ENCODE results near the gene TMEM94. TPM values are rescaled to one million over a fixed set of nuclear protein-coding genes. Genes with fewer than 3 reads are reported as not detected.

TMEM94 gene
- total RNA-seq, 1 experiment from 2014 or later, result 67.0 TPM

GRCh38 chr17:75505152-75505409 is 48.6 kb downstream of the TMEM94 start:
- TF ChIP-seq EZH2 (IDR thresholded peaks at IDR 0.05; ENCODE audit: borderline replicate concordance, low read depth, low read length, poor library complexity, severe bottlenecking), result no peak
- no peak for TF ChIP-seq CTCF (conservative IDR thresholded peaks at IDR 0.05; ENCODE audit: low read depth, low read length)
- intact Hi-C loops (cut with micrococcal nuclease; ENCODE audit: unreplicated experiment), result no loop called here
- ChIA-PET POLR2A (ENCODE audit: low non-redundant PET) (no interaction called here), CTCF (no interaction called here)
- Histone ChIP-seq H3K4me3 (ENCODE audit: low read depth, low read length, poor library complexity, severe bottlenecking) (no peak overlapping the region), H3K36me3 (ENCODE audit: insufficient read depth, low read length, poor library complexity, severe bottlenecking) (peaks cover 13% of the 10 kb centered on the region), H3K4me1 (ENCODE audit: insufficient read depth, low read length, poor library complexity, severe bottlenecking) (no peaks in the 10 kb centered on the region), H3K9me3 (ENCODE audit: low read depth, low read length, poor library complexity, severe bottlenecking) (no peaks in the 10 kb centered on the region), H3K27me3 (replicated peaks; ENCODE audit: insufficient read depth, low read depth, low read length, poor library complexity) (no peaks in the 10 kb centered on the region), H3K27ac (ENCODE audit: low read depth, low read length, poor library complexity, severe bottlenecking) (no peak overlapping the region)
- no peak for DNase-seq (ENCODE audit: low spot score)
- no TSS peak for BruUV-seq (replicated peaks)

GRCh38 chr17:75505640-75506039 is 49.2 kb downstream of the TMEM94 start:
- intact Hi-C loops (cut with micrococcal nuclease; ENCODE audit: unreplicated experiment), result no loop called here
- no TSS peak for BruUV-seq (replicated peaks)
- CTCF ChIA-PET, result no interaction called here

GRCh38 chr17:75506134-75506533 is 49.7 kb downstream of the TMEM94 start:
- Histone ChIP-seq H3K27me3 (replicated peaks; ENCODE audit: insufficient read depth, low read depth, low read length, poor library complexity) (no peaks in the 10 kb centered on the region), H3K36me3 (ENCODE audit: insufficient read depth, low read length, poor library complexity, severe bottlenecking) (peaks cover 9% of the 10 kb centered on the region), H3K9me3 (ENCODE audit: low read depth, low read length, poor library complexity, severe bottlenecking) (no peaks in the 10 kb centered on the region), H3K27ac (ENCODE audit: low read depth, low read length, poor library complexity, severe bottlenecking) (no peak overlapping the region), H3K4me3 (ENCODE audit: low read depth, low read length, poor library complexity, severe bottlenecking) (no peak overlapping the region), H3K4me1 (ENCODE audit: insufficient read depth, low read length, poor library complexity, severe bottlenecking) (no peaks in the 10 kb centered on the region)
- DNase-seq (ENCODE audit: low spot score), result no peak
- TF ChIP-seq CTCF (conservative IDR thresholded peaks at IDR 0.05; ENCODE audit: low read depth, low read length) (no peak), EZH2 (IDR thresholded peaks at IDR 0.05; ENCODE audit: borderline replicate concordance, low read depth, low read length, poor library complexity, severe bottlenecking) (no peak)
- BruUV-seq (replicated peaks), result no TSS peak
- intact Hi-C loops (cut with micrococcal nuclease; ENCODE audit: unreplicated experiment), result no loop called here
- ChIA-PET CTCF (no interaction called here), POLR2A (ENCODE audit: low non-redundant PET) (no interaction called here)

More at GRCh38 chr17:75505640-75506039, 49.2 kb downstream of the TMEM94 start:
- no peaks in the 10 kb centered on the region for H3K27me3 ChIP-seq (replicated peaks; ENCODE audit: insufficient read depth, low read depth, low read length, poor library complexity)
- TF ChIP-seq EZH2 (IDR thresholded peaks at IDR 0.05; ENCODE audit: borderline replicate concordance, low read depth, low read length, poor library complexity, severe bottlenecking) (no peak), CTCF (conservative IDR thresholded peaks at IDR 0.05; ENCODE audit: low read depth, low read length) (no peak)
- H3K4me1 ChIP-seq (ENCODE audit: insufficient read depth, low read length, poor library complexity, severe bottlenecking), result no peaks in the 10 kb centered on the region
- peaks cover 10% of the 10 kb centered on the region for H3K36me3 ChIP-seq (ENCODE audit: insufficient read depth, low read length, poor library complexity, severe bottlenecking)
- H3K27ac ChIP-seq (ENCODE audit: low read depth, low read length, poor library complexity, severe bottlenecking), result no peak overlapping the region
- POLR2A ChIA-PET (ENCODE audit: low non-redundant PET), result no interaction called here
- no peaks in the 10 kb centered on the region for H3K9me3 ChIP-seq (ENCODE audit: low read depth, low read length, poor library complexity, severe bottlenecking)
- no peak overlapping the region for H3K4me3 ChIP-seq (ENCODE audit: low read depth, low read length, poor library complexity, severe bottlenecking)
- no peak for DNase-seq (ENCODE audit: low spot score)

Measured in A673 (cell line).